NOMO-1 treated with dmso at 0.1 percent for 144 hours (cell line): ENCODE data around the gene DNAH7.
"Not testable (repeated sequence)": the region's sequence is repeated elsewhere in the genome, so short reads cannot be mapped to it uniquely, and the experiment has no call there.

ENCODE experiments used
- DNase-seq: peaks from one replicate; lab custom pipeline; 2025; ENCODE audit not compliant: unreplicated experiment; lab: John Stamatoyannopoulos, UW

The DNAH7 gene

GRCh38 chr2:196068271-196069209, at the start of gene DNAH7:
Gene DNAH7 (minus strand): TSS chr2:196068837. CDS start chr2:196068711, 126 bp downstream.
- peak; percentile 86 for DNase-seq

- no peak for DNase-seq
These were observed 48.6 kb upstream of the DNAH7 start for GRCh38 chr2:196117214-196117705.

- no peak for DNase-seq
These were observed 44.7 kb upstream of the DNAH7 start for GRCh38 chr2:196113061-196113974.

GRCh38 chr2:196112418-196113034, 43.9 kb upstream of the DNAH7 start:
- no peak for DNase-seq

DNA sequence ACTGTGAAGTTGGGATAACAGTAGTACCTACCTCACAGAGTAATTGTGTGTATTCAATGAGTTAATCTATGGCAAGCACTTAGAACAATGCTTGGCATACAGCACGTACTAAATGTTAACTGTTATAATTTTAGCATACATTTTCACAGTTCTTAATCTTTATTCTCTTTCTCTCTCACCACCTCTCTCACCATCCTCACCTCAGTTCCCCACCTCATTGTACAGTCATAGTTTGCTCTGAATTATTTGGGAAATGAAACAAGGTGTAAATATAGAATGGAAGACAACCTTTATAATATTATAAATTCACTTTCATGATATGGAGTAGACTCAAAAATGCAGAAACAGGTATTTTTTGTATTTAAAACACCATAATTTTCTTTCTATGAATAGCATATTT, 40.0 kb upstream of the DNAH7 start:
- no peak for DNase-seq

GRCh38 chr2:196105951-196106350, 37.3 kb upstream of the DNAH7 start:
- peak; percentile 79 for DNase-seq

GRCh38 chr2:196104066-196104465, 35.4 kb upstream of the DNAH7 start:
- no peak for DNase-seq

DNA sequence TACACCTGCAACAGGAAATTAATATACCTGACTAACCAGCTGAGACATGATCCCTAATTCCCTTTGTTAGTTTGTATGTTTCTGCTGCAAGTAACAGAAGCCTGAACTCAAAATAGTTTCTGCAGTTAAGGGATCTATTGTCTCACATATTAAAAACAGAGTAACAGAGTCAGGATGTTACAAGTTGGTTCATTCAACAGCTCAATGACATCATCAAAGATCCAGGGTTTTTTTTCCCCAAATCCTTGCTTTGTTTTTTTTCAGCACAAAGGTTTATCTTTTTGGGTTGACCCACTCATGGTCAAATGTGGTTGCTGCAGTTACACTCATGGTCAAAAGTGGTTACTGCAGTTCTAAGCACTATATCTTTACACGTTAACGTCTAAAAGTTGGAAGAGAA, 35.0 kb upstream of the DNAH7 start:
- DNase-seq, result no peak

GRCh38 chr2:196101325-196101991, 32.8 kb upstream of the DNAH7 start:
- no peak for DNase-seq

GRCh38 chr2:196099916-196100315, 31.3 kb upstream of the DNAH7 start:
- DNase-seq, result no peak

- no peak for DNase-seq
These were observed 29.4 kb upstream of the DNAH7 start for GRCh38 chr2:196097864-196098660.

- no peak for DNase-seq
These were observed 28.5 kb upstream of the DNAH7 start for GRCh38 chr2:196096982-196097745.

DNA sequence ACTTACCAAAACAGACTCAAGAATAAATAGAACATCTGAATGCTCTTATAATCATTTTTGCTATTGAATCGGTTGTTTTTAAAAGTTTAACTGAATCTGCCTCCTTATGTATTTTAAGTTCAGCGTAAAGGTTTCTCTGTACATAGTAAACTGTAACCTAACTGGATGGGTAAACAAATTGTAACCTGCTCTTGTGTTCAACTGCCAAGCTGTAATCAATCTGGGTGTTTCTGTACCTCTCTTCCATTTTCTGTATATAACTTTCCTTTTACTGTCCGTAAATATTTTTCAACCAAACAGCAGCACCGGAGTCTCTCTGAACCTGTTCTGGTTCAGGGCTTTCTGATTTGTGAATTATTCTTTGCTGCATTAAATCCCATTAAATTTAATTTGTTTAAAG, 27.6 kb upstream of the DNAH7 start:
- no peak for DNase-seq

DNA sequence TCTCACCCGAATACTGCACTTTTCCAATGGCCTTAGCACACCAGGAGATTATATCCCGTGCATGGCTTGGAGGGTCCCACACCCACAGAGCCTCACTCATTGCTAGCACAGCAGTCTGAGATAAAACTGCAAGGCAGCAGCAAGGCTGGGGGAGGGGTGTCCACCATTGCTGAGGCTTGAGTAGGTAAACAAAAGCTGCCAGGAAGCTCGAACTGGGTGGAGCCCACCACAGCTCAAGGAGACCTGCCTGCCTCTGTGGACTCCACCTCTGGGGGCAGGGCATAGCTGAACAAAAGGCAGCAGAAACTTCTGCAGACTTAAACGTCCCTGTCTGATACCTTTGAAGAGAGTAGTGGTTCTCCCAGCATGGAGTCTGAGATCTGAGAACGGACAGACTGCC, 20.8 kb upstream of the DNAH7 start:
- DNase-seq, result not testable (repeated sequence)

DNA sequence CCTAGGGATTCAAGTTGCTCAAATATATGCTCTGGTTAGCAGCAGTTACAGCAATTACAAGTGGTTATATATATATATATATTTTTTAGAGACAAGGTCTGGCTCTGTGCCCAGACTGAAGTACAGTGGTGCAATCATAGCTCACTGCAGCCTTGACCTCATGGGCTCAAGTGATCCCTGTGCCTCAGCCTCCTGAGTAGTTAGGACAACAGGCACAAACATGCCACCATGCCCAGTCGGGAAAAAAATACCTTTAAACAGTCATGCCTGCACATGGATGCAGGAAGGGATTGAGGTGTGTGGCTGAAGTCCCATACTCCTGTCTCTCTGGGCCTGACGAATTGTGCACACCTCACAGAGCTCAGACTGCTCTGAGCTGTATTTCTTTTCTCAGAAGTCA, 19.6 kb upstream of the DNAH7 start:
- DNase-seq, result no peak

DNA sequence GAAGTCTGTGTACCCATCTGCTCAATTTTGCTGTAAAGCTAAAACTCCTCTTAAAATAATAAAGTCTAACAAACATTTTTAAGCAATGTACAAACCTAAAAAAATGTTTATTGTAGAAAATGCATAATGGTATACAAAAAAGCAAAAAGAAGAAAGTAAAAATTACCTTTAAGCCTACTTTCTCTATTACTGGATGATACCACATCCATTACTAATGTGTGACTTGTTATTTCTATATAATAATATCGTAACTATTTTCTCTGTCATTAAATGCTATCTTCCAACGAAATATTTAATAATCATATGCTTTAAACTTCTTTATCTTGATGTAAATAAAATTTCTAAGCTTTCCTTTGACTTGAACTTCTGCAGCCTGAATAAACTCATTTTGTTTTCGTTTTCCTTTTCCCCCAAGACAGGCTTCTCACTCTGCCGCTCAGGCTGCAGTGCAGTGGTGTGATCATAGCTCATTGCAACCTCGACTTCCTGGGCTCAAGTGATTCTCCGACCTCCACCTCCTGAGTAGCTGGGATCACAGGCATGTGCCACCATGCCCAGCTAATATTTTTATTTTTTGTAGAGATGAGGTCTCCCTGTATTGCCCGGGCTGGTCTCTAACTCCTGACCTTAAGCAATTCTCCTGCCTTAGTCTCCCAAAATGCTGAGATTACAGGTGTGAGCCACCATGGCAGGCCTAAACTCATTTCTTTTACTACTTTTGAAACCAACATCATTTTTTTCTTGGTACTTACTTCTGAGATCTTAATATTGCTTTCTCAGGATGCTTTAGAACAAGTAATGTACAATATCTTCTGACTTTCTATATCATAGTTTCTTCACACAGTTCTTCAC, 18.1 kb upstream of the DNAH7 start:
- DNase-seq, result no peak

DNA sequence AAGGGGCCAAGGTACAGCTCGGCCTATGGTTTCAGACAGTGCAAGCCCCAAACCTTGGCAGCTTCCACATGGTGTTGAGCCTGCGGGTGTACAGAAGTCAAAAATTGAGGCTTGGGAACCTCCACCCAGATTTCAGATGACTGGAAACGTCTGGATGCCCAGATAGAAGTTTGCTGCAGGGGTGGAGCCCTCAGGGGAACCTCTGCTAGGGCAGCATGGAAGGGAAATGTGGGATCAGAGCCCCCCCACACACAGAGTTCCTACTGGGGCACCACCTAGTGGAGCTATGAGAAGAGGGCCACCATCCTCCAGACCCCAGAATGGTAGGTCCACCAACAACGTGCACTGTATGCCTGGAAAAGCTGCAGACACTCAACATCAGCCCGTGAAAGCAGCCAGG, 15.0 kb upstream of the DNAH7 start:
- no peak for DNase-seq

GRCh38 chr2:196080526-196080925, 11.9 kb upstream of the DNAH7 start:
- no peak for DNase-seq
